GM12878 (cell line): ENCODE results near the gene REM2. TPM values are rescaled to one million over a fixed set of nuclear protein-coding genes. Genes with fewer than 3 reads are reported as not detected.

Source experiments
- CBX3 ChIP-seq: fragments of 200-600 bp; sonication (generic); IDR thresholded peaks from 2 replicates; pipeline ENCODE4 v1.6.1; 2016; ENCODE audit warnings: low read depth, borderline replicate concordance
- CREB1 ChIP-seq: IDR thresholded peaks from 2 replicates; pipeline ENCODE4 v1.6.1; 2012; ENCODE audit warnings: low read depth, mild to moderate bottlenecking, inconsistent platforms
- CREM ChIP-seq: IDR thresholded peaks from 2 replicates; pipeline ENCODE4 v1.6.1; 2014; ENCODE audit warnings: antibody characterized with exemption, low read depth
- CUX1 ChIP-seq: IDR thresholded peaks from 2 replicates; pipeline ENCODE4 v1.6.1; 2012; ENCODE audit warnings: improper control_type of control experiment, low read depth, low read length; ENCODE audit not compliant: insufficient replicate concordance
- E2F8 ChIP-seq: fragments of 450-650 bp; IDR thresholded peaks from 2 replicates; pipeline ENCODE4 v1.6.1; 2018; ENCODE audit warnings: mild to moderate bottlenecking, low read depth, moderate library complexity; ENCODE audit not compliant: partially characterized antibody
- ELK1 ChIP-seq: IDR thresholded peaks from 2 replicates; pipeline ENCODE4 v1.6.1; 2012; ENCODE audit warnings: low read depth, low read length, improper control_type of control experiment
- ESRRA ChIP-seq: IDR thresholded peaks from 2 replicates; pipeline ENCODE4 v1.6.1; 2012; ENCODE audit warnings: mild to moderate bottlenecking, low read length, improper control_type of control experiment
- ETV6 ChIP-seq, 2 experiments: fragments of 450-650 bp in 1 of 2; IDR thresholded peaks in 1 of 2; conservative IDR thresholded peaks in 1 of 2; 2 replicates each; pipeline ENCODE4 v1.6.1; 2014; ENCODE audit warnings: antibody characterized with exemption in 1 of 2, borderline replicate concordance in 1 of 2, low read depth in 1 of 2, mild to moderate bottlenecking in 1 of 2, moderate library complexity in 1 of 2
- HDAC6 ChIP-seq: fragments of 200-600 bp; sonication (generic); IDR thresholded peaks from one replicate; pipeline ENCODE4 v1.8.0; 2017; ENCODE audit warnings: antibody characterized with exemption; ENCODE audit not compliant: unreplicated experiment
- IRF4 ChIP-seq: IDR thresholded peaks from 2 replicates; pipeline ENCODE4 v1.6.1; 2011; ENCODE audit warnings: low read depth, low read length
- JUNB ChIP-seq: IDR thresholded peaks from 2 replicates; pipeline ENCODE4 v1.6.1; 2016; ENCODE audit warnings: antibody characterized with exemption, mild to moderate bottlenecking
- MTA2 ChIP-seq: fragments of 450-650 bp; IDR thresholded peaks from 2 replicates; pipeline ENCODE4 v1.6.1; 2016; ENCODE audit warnings: low read depth, mild to moderate bottlenecking, moderate library complexity
- NFIC ChIP-seq: IDR thresholded peaks from 2 replicates; pipeline ENCODE4 v1.6.1; 2012; ENCODE audit warnings: low read depth, mild to moderate bottlenecking, inconsistent platforms, low read length, moderate library complexity
- NFYA ChIP-seq: IDR thresholded peaks from 2 replicates; pipeline ENCODE4 v1.6.1; 2011; ENCODE audit warnings: low read depth, mild to moderate bottlenecking, low read length, improper control_type of control experiment, borderline replicate concordance
- NRF1 ChIP-seq: conservative IDR thresholded peaks from 2 replicates; pipeline ENCODE4 v1.6.1; 2011; ENCODE audit warnings: mild to moderate bottlenecking, low read depth, low read length, improper control_type of control experiment
- POLR2AphosphoS5 ChIP-seq: IDR thresholded peaks from 2 replicates; pipeline ENCODE4 v1.6.1; 2011; ENCODE audit warnings: mild to moderate bottlenecking, low read length, inconsistent platforms
- RCOR1 ChIP-seq: conservative IDR thresholded peaks from 2 replicates; pipeline ENCODE4 v1.6.1; 2012; ENCODE audit warnings: low read depth, low read length, improper control_type of control experiment
- SIN3A ChIP-seq: IDR thresholded peaks from 2 replicates; pipeline ENCODE4 v1.6.1; 2012; ENCODE audit warnings: low read depth, low read length, improper control_type of control experiment
- SP1 ChIP-seq: IDR thresholded peaks from one replicate; pipeline ENCODE4 v1.6.1; 2011; ENCODE audit warnings: low read depth, low read length
- polyA plus RNA-seq, 11 experiments: library from polyadenylated mRNA; depleted of rRNA in 4 of 11; unstranded in 6 of 11; stranded (reverse) in 5 of 11; fragments of >200 nt; fragmentation: Nextera tagmentation in 4 of 11; fragmentation: Illumina TruSeq in 1 of 11; extraction: Ambion mirVana in 4 of 11; extraction: Trizol in 1 of 11; gene quantifications; 1 replicate in 1 of 11; 2 replicates in 10 of 11; pipeline versions ENCODE4 v1.2.1 to v1.2.3, GENCODE V29; 2011 to 2016; ENCODE audit warnings: inconsistent platforms in 2 of 11, missing spikeins in 2 of 11, low read depth in 1 of 11
- total RNA-seq, 4 experiments: library from RNA; depleted of rRNA in 3 of 4; stranded (reverse); fragments of >200 nt in 3 of 4; fragmentation: Illumina TruSeq in 1 of 4; extraction: Trizol in 1 of 4; gene quantifications; 2 replicates each; pipeline versions ENCODE4 v1.2.1 to v1.2.3, GENCODE V29; 2013 to 2021
- TF ChIP-seq, protein P1 (sequence below): IDR thresholded peaks from 2 replicates; pipeline ENCODE4 v1.6.1; 2011; ENCODE audit warnings: borderline replicate concordance, low read depth, mild to moderate bottlenecking, moderate library complexity, mixed read lengths, low read length; ENCODE audit not compliant: insufficient read depth; ENCODE audit errors: extremely low read length

The REM2 gene
- total and polyA plus RNA-seq, 10 of the 15 experiments (the other 5 are each of a cell fraction or from before 2014, with no cell fraction given): 0.27 to 1.5 (median 0.83) TPM

DNA sequence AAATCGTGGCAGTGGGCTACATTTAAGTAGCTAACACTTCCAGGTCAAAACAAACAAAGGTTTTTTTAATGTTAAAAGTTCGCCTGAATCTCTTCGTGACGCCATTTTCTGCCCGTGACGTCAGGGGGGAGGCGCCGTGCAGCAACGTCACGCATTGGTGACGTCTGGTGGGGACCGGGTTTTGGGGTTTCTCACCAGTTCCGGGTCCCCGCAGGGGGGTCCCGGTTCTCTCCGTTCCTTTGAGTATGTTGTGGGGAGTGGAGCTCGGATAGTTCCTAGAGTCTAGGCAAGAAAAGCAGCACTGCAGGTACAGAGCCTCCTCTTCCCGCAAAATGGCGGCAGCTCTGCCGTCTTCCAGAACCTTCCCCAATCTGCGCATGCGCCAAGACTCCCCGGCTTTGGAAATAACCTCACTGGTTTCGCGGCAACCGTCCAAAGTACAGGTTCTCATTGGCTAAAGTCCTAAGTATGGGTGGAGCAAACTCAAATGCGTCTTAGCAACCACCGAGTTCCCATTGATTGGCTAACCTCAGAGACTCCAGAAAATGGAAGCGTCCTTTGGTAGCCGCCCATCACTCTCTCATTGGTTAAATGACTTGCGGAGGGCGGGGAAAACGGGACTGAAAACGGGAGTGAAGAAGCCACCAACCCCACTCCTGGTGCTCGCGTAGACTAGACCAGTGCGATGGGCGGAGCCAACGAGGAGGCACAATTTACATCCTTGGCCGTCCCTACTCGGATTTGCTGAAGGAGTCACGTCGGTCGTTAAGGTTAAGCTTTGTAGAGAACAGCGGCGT lies 36.0 kb downstream of the REM2 start, which contains the start of gene RBM23 (continued):
- TF ChIP-seq POLR2AphosphoS5 (peak; percentile 92), ESRRA (peak; percentile 87), MTA2 (peak; percentile 45; the same call in 1 of the 2 replicates), ETV6 (conservative IDR thresholded peaks at IDR 0.05 in 1 of 2, IDR thresholded peaks at IDR 0.05 in 1 of 2; ENCODE audit: borderline replicate concordance in 1 of 2, low read depth in 1 of 2) (no peak), NFYA (peak; percentile 39; the same call in 1 of the 2 replicates), NFIC (no peak; the same call in 1 of the 2 replicates), HDAC6 (no peak), CREB1 (peak; percentile 100), SIN3A (peak; percentile 70; the same call in 1 of the 2 replicates), E2F8 (peak; percentile 95), NRF1 (peak; percentile 76), CUX1 (no peak), SP1 (peak; percentile 75), RCOR1 (0 out of 2 replicates have a peak, but pooled peaks have one; percentile 35), ELK1 (no peak), IRF4 (0 out of 2 replicates have a peak, but pooled peaks have one; percentile 14), CBX3 (no peak), CREM (peak; percentile 100), JUNB (no peak)
- TF ChIP-seq, protein P1, sequence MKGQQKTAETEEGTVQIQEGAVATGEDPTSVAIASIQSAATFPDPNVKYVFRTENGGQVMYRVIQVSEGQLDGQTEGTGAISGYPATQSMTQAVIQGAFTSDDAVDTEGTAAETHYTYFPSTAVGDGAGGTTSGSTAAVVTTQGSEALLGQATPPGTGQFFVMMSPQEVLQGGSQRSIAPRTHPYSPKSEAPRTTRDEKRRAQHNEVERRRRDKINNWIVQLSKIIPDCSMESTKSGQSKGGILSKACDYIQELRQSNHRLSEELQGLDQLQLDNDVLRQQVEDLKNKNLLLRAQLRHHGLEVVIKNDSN: no peak
